Neutrophil (primary cell): Measurements from ENCODE around the gene CDH13.

Source experiments
- H3K27ac ChIP-seq: fragments of 200-600 bp; sonication (generic); 2 replicates; pipeline ENCODE4 v1.5.1; 2016; ENCODE audit warnings: mild to moderate bottlenecking, moderate library complexity
- H3K27me3 ChIP-seq: fragments of 200-600 bp; sonication (generic); 2 replicates; pipeline ENCODE4 v1.6.0; 2016; ENCODE audit warnings: mild to moderate bottlenecking
- H3K36me3 ChIP-seq: fragments of 200-600 bp; sonication (generic); 2 replicates; pipeline ENCODE4 v1.5.1; 2017
- H3K4me1 ChIP-seq, 2 experiments: fragments of 200-600 bp in 1 of 2; sonication (generic) in 1 of 2; 1 replicate in 1 of 2; 2 replicates in 1 of 2; pipeline versions ENCODE4 v1.5.1 to v1.6.1; 2013 to 2016; ENCODE audit warnings: low read depth in 1 of 2, low read length in 1 of 2, mild to moderate bottlenecking in 1 of 2, moderate library complexity in 1 of 2; ENCODE audit not compliant: control insufficient read depth in 1 of 2, insufficient read depth in 1 of 2
- H3K4me3 ChIP-seq, 2 experiments: fragments of 200-600 bp in 1 of 2; sonication (generic) in 1 of 2; 1 replicate in 1 of 2; 2 replicates in 1 of 2; pipeline ENCODE4 v1.5.1; 2013 to 2016; ENCODE audit warnings: low read depth in 1 of 2, low read length in 1 of 2, mild to moderate bottlenecking in 1 of 2, moderate library complexity in 1 of 2
- H3K9me3 ChIP-seq: fragments of 200-600 bp; sonication (generic); 2 replicates; pipeline ENCODE4 v1.5.1; 2016
- CTCF ChIP-seq: fragments of 200-600 bp; sonication (generic); IDR thresholded peaks from 2 replicates; pipeline ENCODE4 v1.5.1; 2016; ENCODE audit warnings: antibody characterized with exemption

The CDH13 gene

DNA sequence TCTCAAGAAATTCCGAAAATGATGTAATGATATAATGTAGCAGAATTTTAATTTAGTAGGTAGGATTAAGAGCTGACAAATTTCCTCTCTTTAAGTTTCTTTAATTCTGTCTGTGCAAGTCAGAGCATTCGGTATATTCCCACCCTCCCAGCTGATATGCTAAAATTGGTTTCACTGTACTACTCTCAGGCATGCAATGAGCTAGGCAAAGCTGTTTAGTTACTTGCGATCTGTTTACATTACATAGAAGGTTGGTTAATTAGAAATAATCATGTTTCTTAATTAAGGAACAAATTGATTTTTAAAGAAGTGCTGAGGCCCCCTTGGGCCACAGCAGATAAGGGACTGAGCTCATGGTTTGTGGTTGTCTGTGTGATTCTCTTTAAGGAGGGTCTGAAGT is 748.2 kb downstream of the CDH13 start:
- H3K36me3 ChIP-seq = no peaks in the 10 kb centered on the region
- no peaks in the 10 kb centered on the region for H3K27me3 ChIP-seq
- H3K4me3 ChIP-seq = no peak overlapping the region
- no peaks in the 10 kb centered on the region for H3K9me3 ChIP-seq
- no peak overlapping the region for H3K27ac ChIP-seq
- no peak for TF ChIP-seq CTCF
- no peaks in the 10 kb centered on the region for H3K4me1 ChIP-seq

GRCh38 chr16:83389751-83390150 is 763.0 kb downstream of the CDH13 start:
- no peaks in the 10 kb centered on the region for H3K4me1 ChIP-seq
- no peak overlapping the region for H3K27ac ChIP-seq
- no peaks in the 10 kb centered on the region for H3K9me3 ChIP-seq
- H3K36me3 ChIP-seq = no peaks in the 10 kb centered on the region
- no peak overlapping the region for H3K4me3 ChIP-seq
- no peaks in the 10 kb centered on the region for H3K27me3 ChIP-seq
- TF ChIP-seq CTCF = no peak

DNA sequence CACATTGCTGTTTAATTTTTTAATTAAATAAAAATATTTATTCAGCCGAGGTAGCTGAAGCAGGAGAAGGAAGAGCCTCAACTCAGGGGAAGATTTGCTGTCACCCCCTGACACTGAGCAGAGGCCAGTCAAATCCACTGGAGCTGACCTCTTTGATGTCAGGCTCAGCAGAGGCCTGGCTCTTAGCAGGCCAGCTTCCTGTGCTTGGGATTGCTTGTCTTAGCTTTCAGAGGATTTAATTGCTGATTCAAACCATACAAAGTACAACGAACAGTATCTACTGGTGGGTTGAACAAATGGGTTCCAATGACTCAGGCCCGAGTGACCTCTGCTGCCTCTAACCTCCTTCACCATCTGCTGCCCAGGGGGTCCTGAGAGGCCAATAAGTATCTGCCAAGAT is 764.0 kb downstream of the CDH13 start:
- no peaks in the 10 kb centered on the region for H3K9me3 ChIP-seq
- H3K27me3 ChIP-seq = no peaks in the 10 kb centered on the region
- TF ChIP-seq CTCF = no peak
- H3K4me3 ChIP-seq = no peak overlapping the region
- no peaks in the 10 kb centered on the region for H3K36me3 ChIP-seq
- no peak overlapping the region for H3K27ac ChIP-seq
- no peaks in the 10 kb centered on the region for H3K4me1 ChIP-seq

DNA sequence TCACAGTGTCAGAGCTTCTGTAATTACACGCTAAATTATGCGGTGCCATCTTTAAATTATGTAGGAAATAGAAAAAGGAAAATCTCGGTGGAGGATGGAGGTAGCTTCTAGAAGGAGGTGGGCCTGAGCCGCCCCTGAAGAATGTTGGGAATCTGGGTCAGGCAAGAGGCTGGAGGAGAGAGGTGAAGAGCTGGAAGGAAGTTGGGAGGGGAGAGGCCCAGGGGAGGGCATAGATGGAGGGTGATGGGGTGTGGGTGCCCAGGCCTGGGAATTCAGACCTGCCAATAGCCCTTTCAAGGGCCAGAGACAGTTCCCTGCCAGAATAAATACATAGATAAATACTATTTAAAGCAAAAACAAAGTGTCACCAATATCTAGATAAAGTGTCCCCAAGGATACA is 766.0 kb downstream of the CDH13 start:
- Histone ChIP-seq H3K9me3 (no peaks in the 10 kb centered on the region), H3K36me3 (no peaks in the 10 kb centered on the region), H3K4me3 (no peak overlapping the region), H3K27me3 (no peaks in the 10 kb centered on the region), H3K27ac (no peak overlapping the region), H3K4me1 (no peaks in the 10 kb centered on the region)
- no peak for TF ChIP-seq CTCF

- Histone ChIP-seq H3K36me3 (no peaks in the 10 kb centered on the region), H3K4me3 (no peak overlapping the region), H3K4me1 (no peaks in the 10 kb centered on the region), H3K27ac (no peak overlapping the region), H3K27me3 (no peaks in the 10 kb centered on the region), H3K9me3 (no peaks in the 10 kb centered on the region)
- TF ChIP-seq CTCF = no peak
Measured at GRCh38 chr16:83393196-83393981, 766.6 kb downstream of the CDH13 start.
